IMR-90 (cell line): Measurements from ENCODE around the gene PPP2R5E. TPM values are rescaled to one million over a fixed set of nuclear protein-coding genes. Genes with fewer than 3 reads are reported as not detected.

Source experiments
- ATAC-seq: fragments of 200-7000 bp; cut with Tn5 transposase; 2 replicates; pipeline ENCODE4 v1.9.1; 2020; ENCODE audit warnings: low read depth, mild to moderate bottlenecking, moderate library complexity
- BruUV-seq: library from RNA; stranded (reverse); fragments of 400-500 nt; replicated peaks from 2 replicates; lab custom pipeline; 2021; lab: Mats Ljungman, UMichigan
- CTCF ChIA-PET: fragments of 300-600 bp; formaldehyde crosslinking; extraction: SDS; loops from one replicate; lab custom pipeline; 2021; ENCODE audit warnings: antibody characterized with exemption; lab: Yijun Ruan, JAX
- POLR2A ChIA-PET: fragments of 300-600 bp; sonication (Branson Sonifier 250); formaldehyde crosslinking; loops from one replicate; lab custom pipeline; 2022; ENCODE audit warnings: antibody characterized with exemption; ENCODE audit not compliant: unreplicated experiment; lab: Charles Lee
- DNase-seq: peaks from one replicate; pipeline ENCODE4 v3.0.0; 2013
- H2AFZ ChIP-seq: replicated peaks from 2 replicates; pipeline ENCODE3; 2013; ENCODE audit warnings: low read length, mild to moderate bottlenecking; ENCODE audit not compliant: poor library complexity
- H2AK5ac ChIP-seq: 2 replicates; pipeline ENCODE4 v1.6.1; 2013; ENCODE audit warnings: low read depth, low read length, inconsistent platforms
- H2AK9ac ChIP-seq: replicated peaks from 2 replicates; pipeline ENCODE3; 2013; ENCODE audit warnings: mild to moderate bottlenecking, low read depth, low read length, moderate library complexity; ENCODE audit not compliant: poor library complexity
- H2BK120ac ChIP-seq: 2 replicates; pipeline ENCODE4 v1.6.1; 2013; ENCODE audit warnings: low read depth, low read length, inconsistent platforms
- H2BK15ac ChIP-seq: 3 replicates; pipeline ENCODE4 v1.6.1; 2013; ENCODE audit warnings: low read depth, low read length, inconsistent platforms
- H2BK20ac ChIP-seq: 2 replicates; pipeline ENCODE4 v1.6.1; 2013; ENCODE audit warnings: low read depth, mild to moderate bottlenecking, inconsistent platforms, low read length, moderate library complexity
- H2BK5ac ChIP-seq: 2 replicates; pipeline ENCODE4 v1.6.1; 2013; ENCODE audit warnings: mild to moderate bottlenecking, low read depth, low read length, inconsistent platforms; ENCODE audit not compliant: poor library complexity, severe bottlenecking
- H3K14ac ChIP-seq: replicated peaks from 2 replicates; pipeline ENCODE4 v1.6.1; 2013; ENCODE audit warnings: low read depth, low read length, inconsistent platforms
- H3K18ac ChIP-seq: 2 replicates; pipeline ENCODE4 v1.6.1; 2013; ENCODE audit warnings: low read depth, low read length, control low read depth
- H3K23ac ChIP-seq: 2 replicates; pipeline ENCODE4 v1.6.1; 2013; ENCODE audit warnings: low read depth, low read length, inconsistent platforms
- H3K27ac ChIP-seq: 2 replicates; pipeline ENCODE4 v1.5.1; 2013; ENCODE audit warnings: mild to moderate bottlenecking, control low read depth, low read length; ENCODE audit not compliant: insufficient read depth
- H3K27me3 ChIP-seq: 2 replicates; pipeline ENCODE4 v1.6.1; 2013; ENCODE audit warnings: low read length; ENCODE audit not compliant: control insufficient read depth, insufficient read depth
- H3K36me3 ChIP-seq: 2 replicates; pipeline ENCODE4 v1.6.1; 2013; ENCODE audit warnings: low read length, mixed read lengths; ENCODE audit not compliant: control insufficient read depth, insufficient read depth
- H3K4ac ChIP-seq: 2 replicates; pipeline ENCODE4 v1.6.1; 2013; ENCODE audit warnings: low read depth, low read length, inconsistent platforms
- H3K4me1 ChIP-seq: 2 replicates; pipeline ENCODE4 v1.6.1; 2013; ENCODE audit warnings: low read length, mixed read lengths; ENCODE audit not compliant: control insufficient read depth, insufficient read depth
- H3K4me2 ChIP-seq: 2 replicates; pipeline ENCODE4 v1.6.1; 2013; ENCODE audit warnings: low read depth, mild to moderate bottlenecking, control low read depth, low read length, moderate library complexity
- H3K4me3 ChIP-seq: 2 replicates; pipeline ENCODE4 v1.5.1; 2013; ENCODE audit warnings: low read depth, mild to moderate bottlenecking, control low read depth, low read length, moderate library complexity; ENCODE audit not compliant: insufficient read depth
- H3K56ac ChIP-seq: 2 replicates; pipeline ENCODE4 v1.6.1; 2013; ENCODE audit warnings: low read length, inconsistent platforms; ENCODE audit not compliant: insufficient read depth; ENCODE audit errors: extremely low read depth
- H3K79me1 ChIP-seq, 2 experiments: 2 replicates each; pipeline ENCODE4 v1.6.1; 2013; ENCODE audit warnings: low read length in 2 of 2, inconsistent platforms in 1 of 2, low read depth in 1 of 2
- H3K9ac ChIP-seq: 2 replicates; pipeline ENCODE4 v1.6.1; 2013; ENCODE audit warnings: low read depth, low read length, control low read depth
- H3K9me1 ChIP-seq: 2 replicates; pipeline ENCODE4 v1.6.1; 2013; ENCODE audit warnings: low read length, inconsistent platforms; ENCODE audit not compliant: insufficient read depth
- H3K9me3 ChIP-seq: 2 replicates; pipeline ENCODE4 v1.6.1; 2013; ENCODE audit warnings: low read length; ENCODE audit not compliant: control insufficient read depth, insufficient read depth
- H4K20me1 ChIP-seq: 2 replicates; pipeline ENCODE4 v1.6.1; 2013; ENCODE audit warnings: low read length, inconsistent platforms; ENCODE audit not compliant: insufficient read depth
- H4K5ac ChIP-seq: 2 replicates; pipeline ENCODE4 v1.6.1; 2013; ENCODE audit warnings: mild to moderate bottlenecking, low read depth, low read length, control low read depth
- H4K8ac ChIP-seq, 2 experiments: 2 replicates each; pipeline ENCODE4 v1.6.1; 2013; ENCODE audit warnings: low read depth in 2 of 2, low read length in 2 of 2, control low read depth in 1 of 2, inconsistent platforms in 1 of 2
- H4K91ac ChIP-seq: 2 replicates; pipeline ENCODE4 v1.6.1; 2013; ENCODE audit warnings: low read depth, low read length, inconsistent platforms; ENCODE audit not compliant: insufficient read depth
- CHD1 ChIP-seq: IDR thresholded peaks from 2 replicates; pipeline ENCODE4 v1.6.1; 2012; ENCODE audit warnings: low read depth, low read length, improper control_type of control experiment
- CTCF ChIP-seq: conservative IDR thresholded peaks from 2 replicates; pipeline ENCODE4 v1.5.1; 2012; ENCODE audit warnings: mild to moderate bottlenecking, low read depth, low read length, improper control_type of control experiment
- ELK1 ChIP-seq: fragments of 150-350 bp; IDR thresholded peaks from 2 replicates; pipeline ENCODE4 v1.6.1; 2016; ENCODE audit warnings: low read depth, mild to moderate bottlenecking, low read length, moderate library complexity, borderline replicate concordance
- FOS ChIP-seq: fragments of 150-350 bp; IDR thresholded peaks from 2 replicates; pipeline ENCODE4 v1.6.1; 2016; ENCODE audit warnings: low read depth, low read length
- MAFK ChIP-seq: IDR thresholded peaks from 2 replicates; pipeline ENCODE4 v1.6.1; 2012; ENCODE audit warnings: low read depth, low read length, improper control_type of control experiment
- MXI1 ChIP-seq: IDR thresholded peaks from 2 replicates; pipeline ENCODE4 v1.6.1; 2012; ENCODE audit warnings: low read depth, mild to moderate bottlenecking, low read length, moderate library complexity, borderline replicate concordance
- NFE2L2 ChIP-seq: fragments of 150-350 bp; IDR thresholded peaks from 2 replicates; pipeline ENCODE4 v1.6.1; 2016; ENCODE audit warnings: low read depth, mild to moderate bottlenecking, low read length
- RCOR1 ChIP-seq: IDR thresholded peaks from 2 replicates; pipeline ENCODE4 v1.6.1; 2012; ENCODE audit warnings: mild to moderate bottlenecking, low read length, improper control_type of control experiment; ENCODE audit not compliant: insufficient replicate concordance
- RFX5 ChIP-seq: IDR thresholded peaks from 2 replicates; pipeline ENCODE4 v1.8.0; 2012; ENCODE audit warnings: low read depth, mild to moderate bottlenecking, low read length, moderate library complexity
- SMC3 ChIP-seq: fragments of 150-350 bp; IDR thresholded peaks from 2 replicates; pipeline ENCODE4 v1.6.1; 2016; ENCODE audit warnings: low read depth, mild to moderate bottlenecking, antibody characterized with exemption, low read length, moderate library complexity
- USF2 ChIP-seq: fragments of 150-350 bp; IDR thresholded peaks from 2 replicates; pipeline ENCODE4 v1.6.1; 2017; ENCODE audit warnings: mild to moderate bottlenecking, antibody characterized with exemption, low read length, low read depth
- WGBS, 2 experiments: methylation state at CpG; one replicate each; pipeline versions ENCODE4 v1.1.5 to v1.1.7; 2013; ENCODE audit warnings: missing lambda C conversion rate in 2 of 2; ENCODE audit not compliant: insufficient read length in 1 of 2; ENCODE audit errors: extremely low coverage in 2 of 2; 5-methylcytosine and 5-hydroxymethylcytosine counted together
- dilution Hi-C: fragments of 300-500 bp; cut with HindIII; formaldehyde crosslinking; loops from one replicate; pipeline ENCODE4 v1.14.3; 2018; ENCODE audit warnings: low sequenced_read_pairs; ENCODE audit not compliant: unreplicated experiment
- in situ Hi-C: fragments of 300-500 bp; cut with MboI; formaldehyde crosslinking; loops from 3 replicates; pipeline ENCODE4 v1.14.3; 2019; ENCODE audit warnings: low sequenced_read_pairs, inconsistent platforms, mixed read lengths
- intact Hi-C: fragments of 100-400 bp; cut with micrococcal nuclease; formaldehyde crosslinking; loops from 2 replicates; pipeline ENCODE4 v1.10.0; 2022
- polyA plus RNA-seq, 3 experiments: library from polyadenylated mRNA; depleted of rRNA; stranded (reverse); fragments of >200 nt; gene quantifications; 2 replicates each; pipeline ENCODE4 v1.2.3, GENCODE V29; 2012; ENCODE audit warnings: low replicate concordance in 1 of 3
- total RNA-seq: library from RNA; depleted of rRNA; stranded (reverse); fragments of >200 nt; gene quantifications from 2 replicates; pipeline ENCODE4 v1.2.3, GENCODE V29; 2012

PPP2R5E gene
- total and polyA plus RNA-seq, 2 of the 4 experiments (the other 2 are of a cell fraction) = 9.7 to 12.2 TPM

- Histone ChIP-seq H3K4me3 (no peak overlapping the region), H3K9me3 (no peaks in the 10 kb centered on the region), H3K14ac (no peak overlapping the region), H2BK5ac (no peak overlapping the region), H2AFZ (no peak overlapping the region), H3K23ac (no peak overlapping the region), H3K56ac (no peak overlapping the region), H3K27ac (no peak overlapping the region), H3K4ac (no peak overlapping the region), H2BK15ac (no peak overlapping the region), H3K79me1 (no peaks in the 10 kb centered on the region), H4K8ac (no peak overlapping the region), H3K9me1 (0 out of 2 replicates have a peak, but pooled peaks cover 2% of the 10 kb centered on the region), H2AK5ac (no peak overlapping the region), H3K4me1 (no peaks in the 10 kb centered on the region), H3K36me3 (no peaks in the 10 kb centered on the region), H4K5ac (no peak overlapping the region), H3K18ac (no peak overlapping the region), H2BK20ac (no peak overlapping the region), H2BK120ac (no peak overlapping the region), H4K91ac (no peak overlapping the region), H3K27me3 (no peaks in the 10 kb centered on the region), H4K20me1 (no peaks in the 10 kb centered on the region), H2AK9ac (no peak overlapping the region), H3K4me2 (no peak overlapping the region), H3K9ac (no peak overlapping the region)
- in situ Hi-C loops = no loop called here
- ChIA-PET CTCF (no interaction called here), POLR2A (no interaction called here)
- BruUV-seq = no TSS peak
- no peak for DNase-seq
- dilution Hi-C loops = no loop called here
- no peak for ATAC-seq
- TF ChIP-seq ELK1 (no peak), SMC3 (no peak), MAFK (no peak), CTCF (no peak), NFE2L2 (no peak), CHD1 (no peak), RCOR1 (no peak), RFX5 (no peak), USF2 (no peak), FOS (no peak), MXI1 (no peak)
- intact Hi-C loops = no loop called here
- WGBS, 2 experiments = 40% methylated on average over 1 of the region's 4 CpGs; no CpG with 5 or more reads in 1 of the 2 experiments
Measured at GRCh38 chr14:63581491-63581890, 38.3 kb upstream of the PPP2R5E start.
